Keratinocyte (primary cell): ENCODE data around the gene DIAPH2.

Experiments
- EZH2 ChIP-seq: IDR thresholded peaks from one replicate; pipeline ENCODE4 v1.6.1; 2012; ENCODE audit warnings: inconsistent platforms, mild to moderate bottlenecking, low read length, moderate library complexity
- TF ChIP-seq, protein P1 (sequence below), 3 experiments: IDR thresholded peaks in 1 of 3; conservative IDR thresholded peaks in 1 of 3; optimal IDR thresholded peaks in 1 of 3; 2 replicates in 2 of 3; 3 replicates in 1 of 3; pipeline versions ENCODE3 to v1.5.1; 2011; ENCODE audit warnings: low read length in 3 of 3, mild to moderate bottlenecking in 3 of 3, moderate library complexity in 2 of 3, control low read depth in 1 of 3, inconsistent platforms in 1 of 3; ENCODE audit not compliant: insufficient read depth in 2 of 3; ENCODE audit errors: extremely low read depth in 1 of 3

DNA sequence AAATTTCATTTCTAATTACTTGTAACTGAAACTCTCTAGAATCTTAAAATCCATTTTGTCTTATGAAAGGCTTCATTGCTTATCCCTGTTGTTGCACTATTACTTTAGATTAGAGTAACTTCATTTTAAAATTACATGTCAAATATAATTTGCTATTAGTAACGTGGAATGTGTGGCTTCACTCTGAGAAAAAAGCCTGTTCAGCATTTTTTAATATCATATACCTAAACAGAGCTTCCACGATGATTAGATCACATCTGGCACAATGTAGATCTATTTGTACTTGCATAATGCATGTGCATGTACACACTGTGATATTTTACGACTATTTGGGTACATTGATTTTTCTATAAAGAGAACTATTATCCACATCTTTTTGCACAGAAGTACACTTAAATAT, 847.2 kb downstream of the DIAPH2 start:
- TF ChIP-seq, protein P1, sequence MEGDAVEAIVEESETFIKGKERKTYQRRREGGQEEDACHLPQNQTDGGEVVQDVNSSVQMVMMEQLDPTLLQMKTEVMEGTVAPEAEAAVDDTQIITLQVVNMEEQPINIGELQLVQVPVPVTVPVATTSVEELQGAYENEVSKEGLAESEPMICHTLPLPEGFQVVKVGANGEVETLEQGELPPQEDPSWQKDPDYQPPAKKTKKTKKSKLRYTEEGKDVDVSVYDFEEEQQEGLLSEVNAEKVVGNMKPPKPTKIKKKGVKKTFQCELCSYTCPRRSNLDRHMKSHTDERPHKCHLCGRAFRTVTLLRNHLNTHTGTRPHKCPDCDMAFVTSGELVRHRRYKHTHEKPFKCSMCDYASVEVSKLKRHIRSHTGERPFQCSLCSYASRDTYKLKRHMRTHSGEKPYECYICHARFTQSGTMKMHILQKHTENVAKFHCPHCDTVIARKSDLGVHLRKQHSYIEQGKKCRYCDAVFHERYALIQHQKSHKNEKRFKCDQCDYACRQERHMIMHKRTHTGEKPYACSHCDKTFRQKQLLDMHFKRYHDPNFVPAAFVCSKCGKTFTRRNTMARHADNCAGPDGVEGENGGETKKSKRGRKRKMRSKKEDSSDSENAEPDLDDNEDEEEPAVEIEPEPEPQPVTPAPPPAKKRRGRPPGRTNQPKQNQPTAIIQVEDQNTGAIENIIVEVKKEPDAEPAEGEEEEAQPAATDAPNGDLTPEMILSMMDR (optimal IDR thresholded peaks at IDR 0.05 in 1 of 3, IDR thresholded peaks at IDR 0.05 in 1 of 3, conservative IDR thresholded peaks at IDR 0.05 in 1 of 3; ENCODE audit: extremely low read depth in 1 of 3, insufficient read depth in 2 of 3, low read length in 3 of 3): no peak
- no peak for TF ChIP-seq EZH2
